Smooth muscle cell (in vitro differentiated cells): ENCODE results near the gene MFGE8. TPM values are rescaled to one million over a fixed set of nuclear protein-coding genes. Genes with fewer than 3 reads are reported as not detected.

Experiments
- DNase-seq: peaks from one replicate; lab custom pipeline; 2025; ENCODE audit not compliant: unreplicated experiment; lab: John Stamatoyannopoulos, UW
- H2AFZ ChIP-seq: fragments of 200-600 bp; sonication (generic); 2 replicates; pipeline ENCODE4 v1.6.0; 2016; ENCODE audit warnings: antibody characterized with exemption, low read depth, mild to moderate bottlenecking
- H3F3A ChIP-seq: fragments of 200-600 bp; sonication (generic); 2 replicates; pipeline ENCODE4 v1.6.0; 2017; ENCODE audit warnings: antibody characterized with exemption, low read depth
- H3K27ac ChIP-seq: fragments of 200-600 bp; sonication (generic); 2 replicates; pipeline ENCODE4 v1.5.1; 2016; ENCODE audit warnings: low read depth, mild to moderate bottlenecking
- H3K27me3 ChIP-seq: fragments of 200-600 bp; sonication (generic); 2 replicates; pipeline ENCODE4 v1.6.1; 2016; ENCODE audit warnings: low read depth, mild to moderate bottlenecking
- H3K36me3 ChIP-seq: fragments of 200-600 bp; sonication (generic); 2 replicates; pipeline ENCODE4 v1.5.1; 2016; ENCODE audit warnings: low read depth
- H3K4me1 ChIP-seq: fragments of 200-600 bp; sonication (generic); 2 replicates; pipeline ENCODE4 v1.5.1; 2016; ENCODE audit warnings: low read depth
- H3K4me2 ChIP-seq: fragments of 200-600 bp; sonication (generic); 2 replicates; pipeline ENCODE4 v1.6.0; 2016; ENCODE audit warnings: mild to moderate bottlenecking
- H3K4me3 ChIP-seq: fragments of 200-600 bp; sonication (generic); 2 replicates; pipeline ENCODE4 v1.5.1; 2016; ENCODE audit warnings: mild to moderate bottlenecking
- H3K79me2 ChIP-seq: fragments of 200-600 bp; sonication (generic); 2 replicates; pipeline ENCODE4 v1.6.0; 2016; ENCODE audit warnings: low read depth, mild to moderate bottlenecking
- H3K9ac ChIP-seq: fragments of 200-600 bp; sonication (generic); 2 replicates; pipeline ENCODE4 v1.6.0; 2016; ENCODE audit warnings: low read depth
- H3K9me3 ChIP-seq: fragments of 200-600 bp; sonication (generic); replicated peaks from 2 replicates; pipeline ENCODE4 v1.5.1; 2016; ENCODE audit warnings: low read depth
- H4K20me1 ChIP-seq: fragments of 200-600 bp; sonication (generic); 2 replicates; pipeline ENCODE4 v1.6.0; 2016; ENCODE audit warnings: low read depth
- WGBS: methylation state at CpG from one replicate; pipeline ENCODE4 v1.1.7; 2016; ENCODE audit warnings: low lambda C conversion rate; 5-methylcytosine and 5-hydroxymethylcytosine counted together
- polyA plus RNA-seq: library from polyadenylated mRNA; unstranded; fragments of >200 nt; fragmentation: Nextera tagmentation; extraction: Ambion mirVana; gene quantifications from 2 replicates; pipeline ENCODE4 v1.2.1, GENCODE V29; 2016
- total RNA-seq: library from RNA; depleted of rRNA; stranded (reverse); fragments of >200 nt; gene quantifications from 2 replicates; pipeline ENCODE4 v1.2.3, GENCODE V29; 2014
- TF ChIP-seq, protein P1 (sequence below): fragments of 200-600 bp; sonication (generic); IDR thresholded peaks from 2 replicates; pipeline ENCODE4 v1.5.1; 2017; ENCODE audit warnings: borderline replicate concordance, mild to moderate bottlenecking, antibody characterized with exemption; ENCODE audit not compliant: insufficient read depth, poor library complexity, severe bottlenecking

The MFGE8 gene
- total and polyA plus RNA-seq, 2 experiments from 2014 or later: 185 to 237 TPM

DNA sequence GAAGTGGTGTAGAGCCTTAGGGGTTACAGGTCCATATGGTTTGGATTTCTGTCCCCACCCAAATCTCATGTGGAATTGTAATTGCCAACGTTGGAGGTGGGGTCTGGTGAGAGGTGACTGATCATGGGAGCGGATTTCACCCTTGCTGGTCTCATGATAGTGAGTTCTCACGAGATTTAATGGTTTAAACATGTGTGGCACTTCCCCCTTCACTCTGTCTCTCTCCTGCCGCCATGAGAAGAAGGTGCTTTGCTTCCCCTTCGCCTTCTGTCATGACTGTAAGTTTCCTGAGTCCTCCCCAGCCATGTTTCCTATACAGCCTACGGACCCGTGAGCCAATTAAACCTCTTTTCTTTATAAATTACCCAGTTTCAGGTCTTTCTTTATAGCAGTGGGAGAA lies 43.1 kb upstream of the MFGE8 start:
- TF ChIP-seq, protein P1, sequence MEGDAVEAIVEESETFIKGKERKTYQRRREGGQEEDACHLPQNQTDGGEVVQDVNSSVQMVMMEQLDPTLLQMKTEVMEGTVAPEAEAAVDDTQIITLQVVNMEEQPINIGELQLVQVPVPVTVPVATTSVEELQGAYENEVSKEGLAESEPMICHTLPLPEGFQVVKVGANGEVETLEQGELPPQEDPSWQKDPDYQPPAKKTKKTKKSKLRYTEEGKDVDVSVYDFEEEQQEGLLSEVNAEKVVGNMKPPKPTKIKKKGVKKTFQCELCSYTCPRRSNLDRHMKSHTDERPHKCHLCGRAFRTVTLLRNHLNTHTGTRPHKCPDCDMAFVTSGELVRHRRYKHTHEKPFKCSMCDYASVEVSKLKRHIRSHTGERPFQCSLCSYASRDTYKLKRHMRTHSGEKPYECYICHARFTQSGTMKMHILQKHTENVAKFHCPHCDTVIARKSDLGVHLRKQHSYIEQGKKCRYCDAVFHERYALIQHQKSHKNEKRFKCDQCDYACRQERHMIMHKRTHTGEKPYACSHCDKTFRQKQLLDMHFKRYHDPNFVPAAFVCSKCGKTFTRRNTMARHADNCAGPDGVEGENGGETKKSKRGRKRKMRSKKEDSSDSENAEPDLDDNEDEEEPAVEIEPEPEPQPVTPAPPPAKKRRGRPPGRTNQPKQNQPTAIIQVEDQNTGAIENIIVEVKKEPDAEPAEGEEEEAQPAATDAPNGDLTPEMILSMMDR: no peak
- 92% methylated on average over 7 of the region's 7 CpGs for WGBS
- DNase-seq: no peak

DNA sequence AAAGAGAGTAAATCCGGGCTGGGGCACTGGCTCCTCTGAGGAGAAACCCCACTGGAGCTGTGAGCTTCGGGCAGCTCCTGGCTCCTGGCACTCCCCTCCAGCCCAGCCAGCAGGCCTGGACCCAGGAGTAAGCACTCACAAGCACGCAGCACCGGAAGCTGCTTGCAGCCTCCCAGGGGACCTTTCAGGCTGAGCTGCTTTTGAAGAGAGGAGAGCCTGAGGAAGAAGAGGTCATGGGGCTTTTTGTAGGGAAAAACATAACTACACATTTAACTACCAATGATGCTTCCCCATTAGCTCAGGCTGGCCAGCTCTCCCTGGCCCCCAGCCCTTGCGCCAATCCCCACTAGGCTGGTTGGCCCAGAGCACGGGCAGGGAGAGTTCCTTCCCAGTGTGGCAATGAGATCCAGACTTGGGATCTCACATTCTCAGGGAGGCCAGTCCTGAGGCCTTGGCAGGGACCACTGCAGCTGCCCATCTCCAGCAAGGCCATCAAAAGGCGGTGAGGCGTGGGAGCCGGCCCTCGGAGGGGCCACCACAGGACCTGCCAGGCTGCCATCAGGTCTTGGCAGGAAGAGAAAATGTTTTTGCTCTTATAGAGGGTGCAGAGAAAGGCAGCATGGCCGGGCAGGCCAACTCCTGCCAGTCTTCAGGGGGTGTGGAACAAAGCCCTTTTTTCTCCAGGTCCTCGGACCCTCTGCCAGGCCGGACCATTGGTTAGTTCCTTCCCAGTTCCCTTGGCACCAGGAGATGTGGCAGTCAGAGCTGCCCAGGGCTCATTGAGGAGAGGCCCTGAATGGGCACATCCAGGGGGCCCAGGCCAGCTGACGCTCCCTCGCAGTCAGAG lies 41.5 kb upstream of the MFGE8 start:
- no peaks in the 10 kb centered on the region for H3K79me2 ChIP-seq
- H3K27me3 ChIP-seq: no peaks in the 10 kb centered on the region
- no peaks in the 10 kb centered on the region for H3K4me1 ChIP-seq
- 89% methylated on average over 15 of the region's 15 CpGs for WGBS
- no peaks in the 10 kb centered on the region for H3F3A ChIP-seq
- H3K27ac ChIP-seq: no peak overlapping the region
- H2AFZ ChIP-seq: no peak overlapping the region
- H3K4me2 ChIP-seq: no peak overlapping the region
- no peaks in the 10 kb centered on the region for H3K36me3 ChIP-seq
- no peak overlapping the region for H3K4me3 ChIP-seq
- H3K9me3 ChIP-seq: no peaks in the 10 kb centered on the region
- H3K9ac ChIP-seq: no peak overlapping the region
- DNase-seq: no peak
- no peaks in the 10 kb centered on the region for H4K20me1 ChIP-seq
- TF ChIP-seq, protein P1: no peak

More for the DNA sequence above, 43.1 kb upstream of the MFGE8 start:
- no peak overlapping the region for H3K4me3 ChIP-seq
- no peak overlapping the region for H3K27ac ChIP-seq
- H3K9me3 ChIP-seq: no peaks in the 10 kb centered on the region
- no peaks in the 10 kb centered on the region for H4K20me1 ChIP-seq
- H2AFZ ChIP-seq: no peak overlapping the region
- H3K27me3 ChIP-seq: no peaks in the 10 kb centered on the region
- no peaks in the 10 kb centered on the region for H3K79me2 ChIP-seq
- no peaks in the 10 kb centered on the region for H3K36me3 ChIP-seq
- H3K9ac ChIP-seq: no peak overlapping the region
- no peaks in the 10 kb centered on the region for H3F3A ChIP-seq
- no peak overlapping the region for H3K4me2 ChIP-seq
- no peaks in the 10 kb centered on the region for H3K4me1 ChIP-seq

DNA sequence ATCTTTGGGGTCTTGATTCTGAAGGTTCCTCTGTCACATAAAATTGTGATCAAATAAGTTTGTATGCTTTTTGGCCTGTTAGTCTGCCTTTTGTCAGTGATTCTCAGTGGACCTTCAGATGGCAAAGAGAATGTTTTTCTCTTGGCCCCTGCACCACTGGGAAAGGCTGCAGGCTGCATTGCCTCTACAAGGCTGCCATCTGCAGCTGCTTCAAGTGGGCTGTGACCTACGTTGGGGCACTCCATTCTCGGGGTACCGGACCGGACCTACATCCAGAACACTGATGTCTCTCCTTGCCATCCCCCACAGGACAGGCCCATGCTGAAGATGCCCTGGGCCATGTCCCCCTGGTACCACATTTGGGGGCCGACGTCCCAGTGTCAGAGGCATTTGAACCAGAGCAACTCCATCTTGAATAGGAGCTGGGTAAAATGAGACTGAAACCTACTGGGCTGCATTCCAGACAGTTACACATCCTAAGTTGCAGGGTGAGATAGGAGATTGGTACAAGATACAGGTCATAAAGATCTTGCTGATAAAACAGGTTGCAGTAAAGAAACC lies 37.5 kb upstream of the MFGE8 start:
- DNase-seq: no peak
- Histone ChIP-seq H3K27ac (no peak overlapping the region), H3K4me2 (no peak overlapping the region), H3K36me3 (no peaks in the 10 kb centered on the region), H3K9ac (no peak overlapping the region), H3K27me3 (no peaks in the 10 kb centered on the region), H3F3A (no peaks in the 10 kb centered on the region), H3K4me1 (no peaks in the 10 kb centered on the region), H3K79me2 (no peaks in the 10 kb centered on the region), H3K9me3 (no peaks in the 10 kb centered on the region), H2AFZ (no peak overlapping the region), H4K20me1 (no peaks in the 10 kb centered on the region), H3K4me3 (no peak overlapping the region)
- 95% methylated on average over 6 of the region's 6 CpGs for WGBS
- TF ChIP-seq, protein P1: no peak
